ENCODE measurements around the gene HMGCS2.

HMGCS2 gene

DNA sequence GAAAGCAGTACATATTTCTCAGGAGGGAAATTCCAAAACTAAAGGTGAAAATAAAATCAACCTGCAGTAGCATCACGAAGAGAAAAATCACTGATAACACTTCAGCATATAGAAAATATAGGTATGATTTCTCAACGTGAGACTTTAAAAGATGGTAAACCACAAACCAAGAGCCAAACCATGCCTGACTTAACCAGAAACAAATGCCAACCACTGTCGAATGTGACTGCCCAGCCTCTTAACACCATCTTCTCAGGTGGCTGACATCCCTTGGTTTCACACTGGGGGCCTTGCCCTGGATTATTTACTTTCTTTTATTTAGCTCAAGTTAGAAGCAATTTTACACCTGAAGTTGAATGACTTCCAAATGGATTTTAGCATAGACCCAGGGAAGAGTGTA is 10.1 kb downstream of the HMGCS2 start:
- DNase-seq (ENCODE audit: low spot score), result no peak

DNA sequence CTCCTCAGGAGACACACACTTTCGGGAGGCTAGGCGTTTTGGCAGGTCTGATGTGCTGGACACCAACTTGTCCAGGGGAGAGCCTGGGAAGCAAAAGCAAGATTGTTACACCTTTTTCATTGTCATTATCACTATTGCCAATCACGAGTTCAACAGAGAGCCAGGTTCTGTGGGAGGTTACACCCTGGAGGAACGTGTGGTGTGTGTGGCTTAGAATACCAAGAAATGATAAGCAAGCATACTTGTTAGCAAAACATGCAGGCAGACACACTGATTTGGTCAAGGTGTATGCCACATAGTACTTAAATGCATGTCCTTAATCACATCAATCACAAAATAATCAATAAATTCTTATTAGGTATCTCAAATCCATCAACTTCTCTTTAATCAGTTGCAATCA is 16.1 kb downstream of the HMGCS2 start:
- no peak for DNase-seq (ENCODE audit: low spot score)

GRCh38 chr1:119748040-119748439 is 20.7 kb downstream of the HMGCS2 start:
- DNase-seq (ENCODE audit: low spot score), result no peak

DNA sequence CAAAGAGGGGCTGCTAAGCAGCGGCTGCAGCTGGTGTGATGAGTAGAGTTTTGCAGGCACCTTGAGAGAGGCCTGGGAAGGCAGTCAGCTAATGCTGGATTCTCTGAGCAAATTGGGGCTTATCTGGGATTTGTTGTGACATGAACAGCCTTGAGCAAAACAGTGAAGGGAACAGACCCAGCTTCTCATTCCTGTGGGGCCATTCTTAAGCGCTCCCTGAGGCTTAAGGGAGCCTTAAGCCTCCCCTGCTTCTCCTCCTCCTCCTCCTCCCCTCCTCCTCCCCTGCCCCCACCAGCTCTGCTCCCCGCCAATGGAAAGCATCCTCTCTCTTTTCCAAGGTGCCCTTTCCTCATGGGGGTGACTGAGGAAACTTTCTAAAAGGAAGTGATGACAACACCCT is 21.3 kb downstream of the HMGCS2 start:
- DNase-seq (ENCODE audit: low spot score), result no peak

GRCh38 chr1:119745034-119745433 is 23.7 kb downstream of the HMGCS2 start:
- DNase-seq (ENCODE audit: low spot score), result no peak

GRCh38 chr1:119744598-119744942 is 24.1 kb downstream of the HMGCS2 start:
- DNase-seq (ENCODE audit: low spot score), result no peak

DNA sequence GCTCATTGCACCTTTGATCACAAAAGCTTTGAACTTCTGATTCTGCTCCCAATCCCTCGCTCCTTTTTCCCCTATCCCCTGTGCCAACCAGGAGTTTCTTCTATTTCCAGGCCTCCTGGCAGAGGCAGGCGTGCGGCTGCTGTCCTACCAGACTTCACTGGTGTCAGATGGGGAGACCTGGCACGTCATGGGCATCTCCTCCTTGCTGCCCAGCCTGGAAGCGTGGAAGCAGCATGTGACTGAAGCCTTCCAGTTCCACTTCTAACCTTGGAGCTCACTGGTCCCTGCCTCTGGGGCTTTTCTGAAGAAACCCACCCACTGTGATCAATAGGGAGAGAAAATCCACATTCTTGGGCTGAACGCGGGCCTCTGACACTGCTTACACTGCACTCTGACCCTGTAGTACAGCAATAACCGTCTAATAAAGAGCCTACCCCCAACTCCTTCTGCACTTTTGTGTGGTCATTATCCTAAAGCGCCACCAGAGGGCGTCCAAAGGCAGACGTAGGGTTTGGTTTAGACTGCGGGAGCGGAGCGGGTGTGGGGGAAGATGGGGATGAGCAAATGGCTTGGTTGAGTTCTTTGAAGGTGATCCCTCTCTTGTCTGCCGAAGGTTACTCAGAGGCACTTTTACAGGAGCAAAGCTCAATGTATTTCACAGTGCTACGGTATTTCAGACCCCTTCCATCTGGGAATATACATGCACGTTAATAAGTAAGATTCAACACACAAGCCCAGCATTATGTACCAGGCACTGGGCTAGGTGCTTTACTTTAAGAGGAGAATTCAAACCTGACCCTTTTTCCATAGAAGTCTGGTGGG is 24.7 kb downstream of the HMGCS2 start:
- peak; percentile 37 for DNase-seq (ENCODE audit: low spot score)

GRCh38 chr1:119743308-119743707 is 25.4 kb downstream of the HMGCS2 start:
- DNase-seq (ENCODE audit: low spot score), result no peak

DNA sequence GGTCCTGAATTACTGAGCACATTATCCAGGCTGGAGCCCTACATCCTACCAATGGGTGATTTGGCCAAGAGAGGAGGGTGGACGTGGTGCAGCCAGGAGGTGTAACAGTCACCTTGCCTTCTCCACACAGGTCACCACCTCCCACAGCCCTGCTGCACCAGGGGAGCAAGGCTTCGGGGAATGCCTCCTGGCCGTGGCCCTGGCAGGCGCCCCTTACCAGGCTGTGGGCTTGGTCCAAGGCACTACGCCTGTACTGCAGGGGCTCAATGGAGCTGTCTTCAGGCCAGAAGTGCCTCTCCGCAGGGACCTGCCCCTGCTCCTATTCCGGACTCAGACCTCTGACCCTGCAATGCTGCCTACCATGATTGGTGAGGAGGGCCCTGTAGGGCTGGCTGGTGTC is 26.0 kb downstream of the HMGCS2 start:
- no peak for DNase-seq (ENCODE audit: low spot score)

GRCh38 chr1:119742202-119742601 is 26.5 kb downstream of the HMGCS2 start:
- no peak for DNase-seq (ENCODE audit: low spot score)

DNA sequence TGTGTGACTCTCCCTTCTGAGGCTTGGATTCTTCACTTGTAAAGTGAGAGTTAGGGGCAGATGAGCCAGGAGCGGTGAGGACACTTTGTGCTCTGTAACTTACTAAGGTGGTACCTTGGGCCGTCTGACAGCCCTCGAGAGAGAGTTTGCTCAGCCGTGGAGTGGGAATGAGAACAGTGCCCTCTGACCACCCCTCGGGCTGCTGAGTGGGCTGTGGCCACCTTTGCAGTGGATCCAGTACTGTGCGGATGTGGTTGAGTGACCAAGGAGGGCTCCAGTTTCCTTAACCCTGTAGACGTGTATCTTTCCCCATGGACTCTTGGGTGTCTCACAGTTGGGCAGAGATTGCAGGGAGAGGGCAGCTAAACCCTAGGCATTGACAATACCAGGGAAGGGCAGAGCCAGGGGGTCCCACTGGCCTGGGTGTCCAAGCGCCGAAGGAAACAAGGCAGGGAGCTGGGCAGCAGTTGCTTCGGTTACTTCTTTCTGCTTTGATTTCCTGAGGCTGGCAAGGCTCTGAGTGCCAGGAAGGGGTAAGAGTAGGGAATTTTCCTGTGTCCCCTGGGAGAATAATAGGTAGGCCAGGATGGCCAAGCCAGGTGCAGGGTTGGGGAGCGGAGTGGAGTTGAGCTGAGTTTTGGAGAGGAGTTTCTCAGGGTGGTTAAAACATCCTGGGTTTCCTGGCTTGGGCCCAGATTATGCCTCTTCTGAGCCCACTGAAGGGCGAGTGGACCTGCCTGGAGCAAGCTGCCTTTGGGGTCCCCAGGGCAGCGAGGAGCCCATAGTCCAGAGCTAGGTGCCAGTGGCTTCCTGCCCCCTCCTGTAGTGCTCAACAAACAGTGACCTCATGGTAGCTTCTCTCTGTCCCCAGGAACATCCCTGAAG is 27.6 kb downstream of the HMGCS2 start:
- no peak for DNase-seq (ENCODE audit: low spot score)

GRCh38 chr1:119740261-119740660 is 28.4 kb downstream of the HMGCS2 start:
- DNase-seq (ENCODE audit: low spot score), result no peak

GRCh38 chr1:119739150-119739549 is 29.6 kb downstream of the HMGCS2 start:
- no peak for DNase-seq (ENCODE audit: low spot score)

DNA sequence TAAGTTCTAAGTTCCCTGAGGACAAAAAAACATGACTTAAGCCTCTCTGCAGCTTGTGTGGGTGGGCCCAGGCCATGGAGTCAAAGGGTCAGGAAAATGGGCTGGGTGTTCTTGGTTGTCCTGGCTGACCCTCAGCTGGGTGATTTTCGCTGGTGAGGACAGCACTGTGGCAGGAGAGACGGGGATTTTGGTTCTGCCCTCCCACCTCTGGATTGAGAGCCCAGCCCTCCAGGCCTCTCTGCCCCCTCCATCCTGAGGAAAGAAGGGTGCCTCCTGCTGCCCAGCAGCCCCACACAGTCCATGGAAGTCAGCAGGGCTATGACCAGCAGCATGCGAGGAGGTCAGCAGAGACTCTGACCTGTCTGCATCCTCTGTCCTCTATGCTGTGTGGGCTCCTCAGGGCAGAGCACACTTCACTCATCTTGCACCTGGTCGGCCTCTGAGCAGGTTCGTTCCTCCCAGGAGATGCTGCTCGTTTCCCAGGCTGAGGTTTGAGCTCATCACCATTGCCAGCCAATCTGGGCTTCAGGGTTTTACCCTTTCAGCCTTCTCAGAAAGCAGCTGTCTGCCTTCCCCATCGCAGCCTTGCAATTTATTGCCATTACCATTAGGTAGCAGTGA is 30.5 kb downstream of the HMGCS2 start:
- no peak for DNase-seq (ENCODE audit: low spot score)

GRCh38 chr1:119737040-119737682 is 31.5 kb downstream of the HMGCS2 start:
- no peak for DNase-seq (ENCODE audit: low spot score)

DNA sequence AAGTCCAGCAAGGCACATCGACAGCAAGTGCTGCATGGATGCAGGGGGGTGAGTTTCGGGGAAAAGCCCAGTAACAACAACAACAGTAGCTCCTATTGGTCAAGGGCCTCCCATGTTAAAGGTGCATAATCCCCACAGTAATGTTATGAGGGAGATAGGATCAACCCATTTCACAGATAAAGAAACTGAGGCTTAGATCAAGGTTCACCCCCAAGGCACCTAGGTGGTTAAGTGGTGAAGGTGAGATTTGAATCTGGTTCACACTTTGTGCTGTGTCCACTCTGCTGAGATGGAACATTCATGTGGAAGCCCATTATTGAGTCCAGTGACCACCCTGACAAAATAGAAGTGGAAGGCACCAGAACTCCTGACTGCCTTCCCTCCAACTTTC is 32.1 kb downstream of the HMGCS2 start:
- DNase-seq (ENCODE audit: low spot score), result no peak

DNA sequence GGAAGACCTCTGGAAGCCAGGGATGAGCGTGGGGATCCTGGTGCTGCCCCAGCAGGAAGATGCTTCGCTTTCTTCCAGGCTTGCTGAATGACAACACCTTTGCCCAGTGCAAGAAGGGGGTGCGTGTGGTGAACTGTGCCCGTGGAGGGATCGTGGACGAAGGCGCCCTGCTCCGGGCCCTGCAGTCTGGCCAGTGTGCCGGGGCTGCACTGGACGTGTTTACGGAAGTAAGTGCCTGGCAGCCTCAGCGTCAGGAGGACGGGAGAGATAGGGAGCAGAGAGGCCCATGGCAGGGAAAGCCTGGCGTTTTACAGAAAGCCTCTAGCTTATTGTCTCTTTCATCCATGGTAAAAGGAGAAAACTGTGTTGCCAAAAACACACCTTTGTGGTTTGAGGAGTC is 33.5 kb downstream of the HMGCS2 start:
- no peak for DNase-seq (ENCODE audit: low spot score)

GRCh38 chr1:119733754-119734153 is 35.0 kb downstream of the HMGCS2 start:
- no peak for DNase-seq (ENCODE audit: low spot score)

DNA sequence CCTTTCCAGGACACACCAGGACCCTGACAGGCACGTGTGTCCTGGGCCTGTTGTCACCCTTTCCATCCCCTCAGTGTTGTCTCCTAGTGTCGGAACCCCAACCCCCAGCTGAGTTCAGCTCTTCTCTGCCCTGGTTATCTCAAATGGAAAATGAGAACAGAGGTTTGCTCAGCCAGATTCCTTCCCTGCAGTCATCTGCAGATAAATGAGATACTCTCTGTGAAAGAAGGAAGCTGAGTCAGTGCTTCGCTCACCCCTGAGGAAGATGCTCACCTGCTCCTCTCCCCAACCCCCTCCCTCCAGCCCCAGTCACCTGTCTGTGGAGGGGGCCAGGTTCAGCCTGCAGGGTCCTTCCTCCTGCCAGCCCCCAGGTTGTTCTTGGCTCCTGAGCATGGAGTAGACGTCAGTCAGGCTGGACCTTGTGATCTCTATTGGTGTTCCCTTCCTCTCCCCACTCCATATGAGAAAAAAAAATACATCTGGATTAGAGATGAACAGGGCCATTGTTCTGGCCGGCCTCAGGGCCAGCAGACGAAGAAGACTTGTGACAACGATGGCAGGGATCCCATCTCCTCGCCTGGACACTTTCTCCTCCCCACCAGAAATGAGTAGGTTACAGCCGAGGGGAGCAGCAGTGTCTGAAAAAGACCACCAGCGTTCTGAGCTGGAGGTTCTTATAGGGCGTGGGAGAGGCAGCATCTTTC is 36.1 kb downstream of the HMGCS2 start:
- DNase-seq (ENCODE audit: low spot score), result no peak

DNA sequence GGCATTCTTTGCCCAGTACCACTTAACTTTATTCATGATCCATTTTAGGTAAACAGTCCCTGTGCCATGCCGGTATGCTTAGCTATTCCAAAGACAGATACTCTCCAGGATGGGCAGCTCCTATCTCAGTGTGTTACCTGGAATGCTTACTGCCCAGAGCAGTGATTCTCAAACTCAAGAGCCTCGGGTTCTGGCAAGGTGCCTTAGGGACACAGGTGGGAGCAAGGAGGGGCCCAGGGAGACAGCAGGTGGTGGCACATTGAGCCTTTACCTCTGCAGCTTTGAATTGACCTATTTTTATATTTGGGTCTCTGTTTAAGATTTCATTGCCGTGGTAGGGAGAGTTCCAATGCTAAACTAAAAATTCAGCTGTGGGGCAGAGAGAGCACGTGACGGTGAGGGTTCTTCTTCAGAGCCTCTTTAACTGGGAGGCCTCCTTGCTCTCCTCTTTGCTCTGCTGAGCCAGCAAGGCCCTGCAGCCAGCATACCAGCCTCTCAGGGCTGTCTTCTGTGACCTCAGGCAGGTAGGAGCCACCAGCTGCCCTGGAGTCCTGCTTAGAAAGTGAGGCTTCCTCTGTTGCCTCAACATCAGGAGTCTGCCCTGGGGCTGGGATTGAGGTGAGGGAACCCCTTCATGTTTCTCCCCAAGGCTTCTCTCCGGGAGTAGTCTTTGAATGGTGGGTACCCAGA is 36.8 kb downstream of the HMGCS2 start:
- DNase-seq (ENCODE audit: low spot score), result no peak

- no peak for DNase-seq (ENCODE audit: low spot score)
Observed at GRCh38 chr1:119731060-119731459, 37.6 kb downstream of the HMGCS2 start.
